IPS DF 4.7 (cell line): Measurements from ENCODE around the gene SH3RF1.

ENCODE experiments used
- DNase-seq: peaks from one replicate; pipeline ENCODE4 v3.0.0-alpha.2; 2013; ENCODE audit warnings: low spot score; ENCODE audit errors: extremely low read depth

The SH3RF1 gene

DNA sequence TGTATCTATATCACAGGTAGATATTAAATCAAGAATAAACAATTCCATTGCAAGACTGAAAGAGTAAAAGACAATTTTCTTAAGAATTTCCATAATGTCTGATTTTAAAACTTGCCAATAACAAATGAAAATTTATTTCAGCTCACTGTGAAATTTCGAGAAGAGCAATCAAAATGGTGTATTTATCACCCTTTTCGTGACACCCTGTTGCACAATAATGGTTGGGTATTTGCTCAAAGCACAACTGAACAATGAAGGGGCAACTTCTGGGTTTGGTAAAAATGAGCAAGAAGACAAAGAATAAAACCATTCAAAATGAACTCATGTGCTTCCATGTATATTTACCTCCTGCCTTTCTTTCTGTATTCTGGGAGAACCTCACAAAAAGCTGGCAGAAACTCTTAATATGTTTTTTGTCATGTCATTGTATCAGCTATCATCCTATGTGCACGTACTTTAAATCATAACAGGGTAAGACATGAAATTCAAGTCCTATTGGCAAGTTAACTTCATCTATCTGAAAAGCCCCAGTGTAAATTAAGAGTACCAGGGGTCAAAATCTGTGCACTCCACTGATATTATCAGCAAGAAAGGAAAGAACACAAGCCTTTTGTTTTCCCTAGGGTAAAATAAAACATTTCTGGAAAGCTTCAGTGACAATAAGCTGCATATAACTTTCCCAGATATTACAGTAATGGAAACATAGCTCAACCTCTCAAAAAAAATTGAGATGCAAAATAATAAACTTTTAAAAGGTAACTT is 133.8 kb downstream of the SH3RF1 start:
- DNase-seq, result no peak

DNA sequence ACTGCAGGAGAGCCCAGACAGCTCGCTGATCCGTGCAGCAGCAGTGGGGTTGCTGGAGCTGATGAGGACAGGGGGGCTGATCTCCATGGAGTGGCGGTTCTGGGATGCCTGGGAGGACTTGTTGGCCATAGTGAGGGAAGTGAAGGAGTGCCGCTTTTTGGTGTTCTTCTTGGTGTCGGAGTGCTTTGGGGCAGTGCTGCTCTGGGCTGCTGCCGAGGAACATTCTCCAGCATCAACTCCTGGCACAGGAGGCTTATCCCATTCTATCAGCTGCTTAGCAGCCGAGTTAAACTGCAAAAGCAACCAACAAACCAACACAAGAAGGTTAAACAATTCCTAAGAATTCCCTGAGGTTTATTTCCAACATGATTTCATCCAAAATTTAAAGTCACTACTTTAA is 134.4 kb downstream of the SH3RF1 start:
- no peak for DNase-seq

DNA sequence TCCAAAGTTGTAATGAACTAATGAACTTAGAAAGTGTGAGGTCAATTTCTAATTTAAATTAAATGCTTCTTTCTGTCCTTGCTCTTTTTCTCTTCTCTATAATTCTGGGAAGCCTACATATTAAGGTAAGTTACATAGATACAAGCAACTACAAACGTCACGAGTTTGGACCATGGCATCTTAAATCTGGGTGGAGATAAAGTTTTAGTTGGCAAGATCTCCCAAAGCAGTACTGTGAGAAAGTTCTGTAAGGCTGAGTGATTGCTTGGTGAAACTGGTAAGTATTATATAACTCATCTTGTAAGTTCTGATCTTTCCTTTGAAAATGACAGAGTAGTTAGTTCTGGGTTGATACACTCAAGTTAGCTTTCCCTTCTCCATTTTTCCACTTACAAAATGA is 135.0 kb downstream of the SH3RF1 start:
- DNase-seq, result no peak

DNA sequence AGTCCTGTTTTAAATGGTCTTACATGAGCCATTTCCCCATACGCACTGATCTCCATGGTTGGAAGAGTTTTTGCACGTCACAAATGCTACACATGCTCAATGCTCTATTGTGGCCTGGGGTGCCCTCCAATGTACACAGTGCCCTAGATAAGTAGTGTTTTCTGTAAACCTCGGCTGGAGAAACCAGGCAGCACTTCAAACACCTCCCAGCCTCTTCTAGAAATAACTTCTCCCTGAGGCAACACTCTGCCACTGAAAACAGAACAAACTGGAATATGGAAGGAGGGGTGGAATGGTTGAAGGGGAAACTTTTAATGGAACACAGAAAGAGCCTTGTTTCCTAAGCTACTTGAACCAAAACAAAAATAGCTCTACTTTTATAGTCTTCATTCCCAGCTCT is 136.8 kb downstream of the SH3RF1 start:
- no peak for DNase-seq

DNA sequence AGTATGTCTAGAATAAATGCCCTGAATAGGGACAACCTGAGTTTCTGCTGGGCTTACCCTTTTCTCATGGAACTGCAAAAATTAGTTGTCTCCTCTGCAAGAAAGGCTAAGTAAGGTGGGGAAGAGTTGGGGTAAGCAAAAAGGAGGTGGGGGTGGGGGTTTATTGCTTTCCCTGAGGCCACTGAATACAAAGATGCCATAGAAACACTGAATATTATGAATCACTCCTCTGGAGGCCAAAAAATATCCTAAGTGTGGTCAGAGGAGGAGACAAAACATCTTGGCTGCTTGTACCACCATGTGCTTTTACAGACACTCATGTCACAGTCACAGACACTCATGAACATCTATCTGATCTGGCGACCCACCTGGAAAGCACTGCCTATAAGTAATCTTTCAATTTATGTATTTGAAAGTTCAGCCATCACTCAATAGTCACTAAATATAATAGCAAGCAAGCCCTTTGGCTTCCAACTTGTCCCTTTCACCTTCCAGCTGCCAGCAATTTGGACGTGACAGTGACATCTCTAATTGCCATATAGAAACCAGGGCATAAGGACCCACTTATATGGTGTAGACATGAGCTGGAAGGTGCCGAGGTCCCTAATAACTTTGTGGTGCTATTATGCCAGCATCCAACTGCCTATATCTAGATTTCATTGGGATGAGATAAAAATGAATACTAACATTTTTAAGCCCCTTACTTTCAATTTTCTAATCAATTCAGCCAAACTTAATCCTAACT is 138.0 kb downstream of the SH3RF1 start:
- DNase-seq, result no peak

DNA sequence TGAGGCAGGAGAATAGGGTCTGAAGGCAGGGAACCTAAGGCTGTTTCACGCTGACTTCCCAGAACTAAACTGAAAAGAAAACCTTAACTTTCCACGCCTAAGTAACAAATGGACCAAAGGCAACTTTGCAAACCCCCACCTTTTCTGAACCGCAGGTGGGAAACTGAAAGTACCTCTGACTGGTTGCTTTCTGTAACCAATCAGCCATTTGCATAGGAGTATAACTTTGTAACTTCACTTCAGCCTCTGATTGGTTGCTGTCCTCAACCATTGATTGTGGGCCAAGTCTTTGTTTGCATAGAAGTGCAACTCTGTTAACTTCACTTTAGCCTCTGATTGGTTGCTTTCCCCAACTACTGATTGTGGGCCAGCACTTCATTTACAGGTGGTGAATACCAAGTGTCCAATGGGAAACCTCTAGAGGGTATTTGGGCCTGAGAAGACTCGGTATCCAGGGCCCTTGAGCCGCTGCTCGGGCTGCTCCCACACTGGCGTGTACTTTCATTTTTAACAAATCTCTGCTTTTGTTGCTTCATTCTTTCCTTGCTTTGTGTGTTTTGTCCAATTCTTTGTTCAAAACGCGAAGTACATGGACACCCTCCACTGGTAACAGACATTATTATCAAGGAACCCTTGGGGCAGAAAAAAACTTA is 139.1 kb downstream of the SH3RF1 start:
- DNase-seq, result no peak

DNA sequence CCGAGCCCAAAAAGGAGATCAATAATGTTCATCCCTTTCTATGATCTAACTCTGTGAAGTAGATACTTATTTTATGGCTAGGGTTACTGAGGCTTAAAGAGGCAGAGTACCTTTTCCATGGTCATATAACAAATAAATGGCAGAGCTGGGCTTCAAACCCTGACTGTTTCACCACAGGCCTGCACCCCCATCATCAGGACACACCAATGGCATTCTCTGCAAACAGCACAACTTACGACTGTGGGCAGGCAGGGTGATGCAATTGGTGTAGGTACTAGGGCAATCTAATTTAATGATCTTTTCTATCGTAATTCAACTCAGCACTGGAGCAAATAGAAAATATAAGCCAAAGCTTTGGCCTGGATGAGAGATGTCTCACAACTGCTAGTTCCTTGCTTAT is 141.9 kb downstream of the SH3RF1 start:
- no peak for DNase-seq

DNA sequence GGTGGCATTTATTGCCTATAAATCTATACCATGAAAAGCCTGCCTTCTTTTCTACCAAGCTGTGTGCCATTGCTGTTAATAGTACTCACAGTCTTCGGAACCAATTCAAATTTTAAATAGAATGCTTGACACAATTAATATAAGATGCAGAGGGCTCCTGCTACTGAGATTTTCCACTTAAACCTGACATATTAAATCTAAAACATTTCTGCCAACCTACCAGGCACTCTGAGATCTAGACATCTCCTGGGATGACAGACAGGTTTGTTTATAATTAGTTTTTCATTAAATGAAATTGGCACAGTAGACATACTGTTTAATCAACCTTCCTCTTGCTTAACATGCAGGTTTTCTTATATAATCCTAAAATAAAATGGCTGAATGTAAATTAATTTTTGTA is 143.4 kb downstream of the SH3RF1 start:
- no peak for DNase-seq

DNA sequence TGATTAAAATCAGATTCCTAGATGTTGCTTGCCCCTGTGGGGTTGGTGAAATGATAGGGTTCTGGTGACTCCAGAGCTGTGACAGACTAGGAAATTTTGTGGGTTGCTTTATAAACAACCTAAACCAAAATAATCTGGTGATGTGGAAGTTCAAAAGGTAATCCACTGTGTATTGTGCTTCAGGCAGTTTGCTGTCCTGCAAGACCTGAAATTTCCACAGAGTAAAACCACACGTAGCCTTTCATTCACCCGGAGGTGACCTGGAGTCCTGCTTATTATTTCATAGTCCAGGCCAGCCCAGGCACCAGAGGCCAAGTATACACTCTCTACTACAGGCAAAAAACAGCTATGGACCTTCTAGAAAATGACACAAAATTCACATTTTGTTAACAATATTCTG is 146.1 kb downstream of the SH3RF1 start:
- DNase-seq, result no peak

DNA sequence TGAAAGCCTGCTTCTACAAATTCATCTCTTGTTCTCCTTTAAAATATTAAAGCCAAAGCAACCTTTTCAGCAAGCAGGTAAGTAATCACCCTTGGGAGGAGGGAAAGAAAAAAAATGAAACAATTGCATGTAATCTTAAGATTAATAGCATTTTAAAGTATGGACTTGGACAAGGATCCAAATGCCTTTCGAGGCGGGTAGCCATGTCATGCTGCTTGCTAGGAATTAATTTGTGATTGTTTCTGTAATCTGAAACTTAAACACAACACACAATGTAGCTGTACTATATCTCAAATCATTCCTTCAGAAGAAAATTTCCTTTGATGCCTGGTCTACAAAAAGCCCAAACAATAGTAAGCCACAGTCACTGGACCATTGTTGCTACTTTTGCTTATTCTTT is 148.3 kb downstream of the SH3RF1 start:
- DNase-seq, result no peak

DNA sequence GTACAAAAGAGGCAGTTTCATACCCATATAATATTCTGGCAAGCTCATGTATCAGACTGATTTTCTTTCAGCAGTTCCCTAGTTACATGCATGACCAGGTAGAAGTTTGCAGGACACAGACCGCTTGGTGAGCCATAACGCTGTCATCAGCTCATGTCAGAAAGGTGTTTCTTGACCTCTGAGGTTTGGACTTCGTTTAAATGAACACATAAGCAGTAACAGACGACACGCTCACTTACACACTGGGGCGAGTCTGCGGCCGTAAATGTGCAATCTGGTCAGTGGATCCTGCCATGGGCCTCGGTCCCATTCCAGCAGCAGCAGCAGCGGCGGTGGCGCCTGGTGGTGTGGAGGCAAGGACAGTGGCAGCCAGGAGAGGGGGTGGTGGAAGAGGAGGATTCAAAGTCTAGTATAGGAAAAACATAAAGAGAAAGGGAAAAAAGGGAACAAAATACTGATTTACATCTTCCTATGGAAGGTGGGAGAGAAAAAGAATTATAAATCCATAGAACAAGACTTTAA is 148.8 kb downstream of the SH3RF1 start:
- DNase-seq, result no peak

DNA sequence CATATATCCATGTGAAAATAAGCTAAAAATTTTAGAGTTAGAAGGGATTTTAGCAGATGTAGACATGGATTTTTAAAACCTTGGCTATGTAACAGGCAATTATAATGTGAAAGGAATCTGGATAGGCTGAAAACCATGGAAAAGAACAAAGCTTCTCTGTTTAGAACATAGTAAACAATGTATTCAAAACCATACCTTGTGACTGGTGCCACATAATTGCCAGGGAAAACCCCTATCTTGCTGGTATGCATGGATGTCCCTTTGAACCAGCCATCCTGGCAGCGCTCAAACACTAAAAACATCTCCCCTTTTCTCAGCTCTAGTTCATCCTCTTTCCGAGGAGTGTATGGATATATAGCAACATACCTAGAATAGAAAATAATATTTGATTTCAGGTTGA is 150.1 kb downstream of the SH3RF1 start:
- no peak for DNase-seq

DNA sequence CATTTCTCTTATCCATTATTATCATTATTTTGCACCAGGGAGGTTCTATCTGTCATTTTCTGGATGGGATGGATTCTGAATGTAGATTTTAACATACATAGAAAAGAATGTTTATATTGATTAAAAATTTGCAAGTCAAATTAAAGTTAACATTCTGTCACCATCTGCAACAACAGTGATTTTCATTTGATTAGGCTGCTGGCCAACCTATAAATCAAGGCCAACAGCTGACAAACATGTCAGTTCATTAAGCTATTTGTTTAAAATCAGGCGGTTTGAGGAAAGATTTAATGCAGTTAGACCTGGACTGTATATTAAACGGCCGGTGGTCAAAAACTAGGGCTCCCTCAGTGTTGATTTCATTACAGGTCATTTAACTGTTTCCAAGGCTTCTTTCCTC is 151.2 kb downstream of the SH3RF1 start:
- no peak for DNase-seq

DNA sequence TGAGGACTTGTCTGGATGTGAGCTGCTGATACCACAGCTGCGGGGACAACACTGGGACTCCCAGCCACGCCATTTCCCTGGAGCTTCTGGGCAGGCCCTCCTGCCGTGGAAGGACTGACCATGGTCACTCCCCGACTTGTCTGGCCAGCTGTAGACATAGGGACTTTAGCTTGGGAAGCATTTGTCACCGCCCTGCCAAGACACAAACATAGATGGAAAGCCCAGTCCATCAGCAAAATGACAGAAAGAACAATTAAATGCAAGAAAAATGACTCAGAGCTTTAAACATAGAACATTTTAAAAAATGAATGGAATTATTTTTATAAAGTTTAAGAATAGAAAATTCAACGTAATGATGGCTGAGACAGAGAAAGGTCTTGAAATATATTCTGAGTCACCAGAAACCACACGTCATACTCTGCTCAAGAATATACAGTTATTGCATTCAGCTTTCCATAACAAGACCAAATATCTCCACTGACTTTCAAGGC is 153.1 kb downstream of the SH3RF1 start:
- DNase-seq, result no peak

DNA sequence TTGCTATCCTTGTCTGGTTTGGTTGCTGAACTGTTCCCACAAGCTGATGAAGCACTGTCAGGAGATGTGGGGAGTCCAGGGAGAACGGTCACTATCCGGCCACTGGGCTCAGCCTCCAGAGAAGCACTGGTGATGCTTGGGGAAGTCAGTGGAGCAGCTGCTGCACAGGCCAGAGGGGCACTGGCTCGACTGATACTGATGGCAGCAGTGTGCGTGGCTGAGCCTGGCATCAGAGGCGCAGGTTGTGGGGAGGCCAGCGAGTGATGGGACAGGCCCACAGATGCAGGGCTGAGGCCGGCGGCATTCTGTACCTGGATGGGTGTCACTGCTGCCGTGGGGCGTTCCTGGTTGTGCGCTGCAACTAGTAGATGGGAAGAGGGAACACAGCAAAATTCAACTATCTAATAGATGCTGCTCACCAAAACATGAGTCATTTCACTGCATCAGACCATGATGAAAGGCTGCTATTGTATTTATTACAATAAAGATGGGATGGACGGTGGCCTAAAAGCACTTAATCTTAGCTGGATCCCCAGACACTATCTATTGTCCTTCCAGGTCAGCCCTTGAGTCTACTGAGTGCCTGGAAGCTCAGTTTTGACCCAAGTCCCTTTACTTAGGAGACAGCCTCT is 154.4 kb downstream of the SH3RF1 start:
- no peak for DNase-seq

DNA sequence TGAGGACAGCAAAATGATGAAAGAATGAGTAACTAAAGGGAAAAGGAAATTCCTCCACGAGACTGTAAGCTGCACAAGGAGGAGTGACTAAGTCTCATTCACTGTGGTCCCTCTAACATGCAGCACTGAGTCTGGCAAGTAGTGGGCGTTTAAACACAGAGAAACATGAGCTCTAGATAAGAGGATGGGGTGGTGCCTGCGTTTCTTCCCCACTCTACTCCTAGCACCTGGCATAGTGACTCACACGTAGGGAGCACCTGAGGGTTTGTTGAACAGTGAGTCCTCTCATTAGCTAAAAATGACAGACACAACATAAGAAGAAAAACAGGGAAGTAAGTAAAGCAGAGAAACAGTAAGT is 154.9 kb downstream of the SH3RF1 start:
- no peak for DNase-seq

DNA sequence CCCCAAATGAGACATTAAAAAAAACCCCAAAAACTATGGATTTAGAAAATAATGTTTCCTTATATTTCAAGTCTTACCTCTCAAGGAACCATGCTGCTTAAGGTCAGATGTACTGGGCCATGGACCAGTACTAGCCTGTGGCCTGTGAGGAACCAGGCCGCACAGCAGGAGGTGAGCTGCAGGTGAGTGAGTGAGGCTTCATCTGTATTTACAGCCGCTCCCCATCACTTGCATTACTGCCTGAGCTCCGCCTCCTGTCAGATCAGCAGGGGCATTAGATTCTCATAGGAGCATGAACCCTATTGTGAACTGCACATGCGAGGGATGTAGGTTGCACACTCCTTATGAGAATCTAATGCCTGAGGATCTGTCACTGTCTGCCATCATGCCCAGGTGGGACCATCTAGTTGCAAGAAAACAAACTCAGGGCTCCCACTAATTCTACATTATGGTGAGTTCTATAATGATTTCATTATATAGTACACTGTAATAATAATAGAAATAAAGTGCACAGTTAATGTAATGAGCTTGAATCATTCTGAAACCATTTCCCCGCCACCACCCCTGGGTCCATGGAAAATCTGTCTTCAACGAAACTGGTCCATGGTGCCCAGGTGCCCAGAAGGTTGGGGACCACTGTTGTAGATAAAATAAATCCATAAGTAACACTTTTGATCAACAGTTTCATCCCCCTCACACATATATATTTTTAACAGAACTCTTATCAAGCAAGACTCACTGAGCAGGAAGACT is 155.4 kb downstream of the SH3RF1 start:
- DNase-seq, result no peak

DNA sequence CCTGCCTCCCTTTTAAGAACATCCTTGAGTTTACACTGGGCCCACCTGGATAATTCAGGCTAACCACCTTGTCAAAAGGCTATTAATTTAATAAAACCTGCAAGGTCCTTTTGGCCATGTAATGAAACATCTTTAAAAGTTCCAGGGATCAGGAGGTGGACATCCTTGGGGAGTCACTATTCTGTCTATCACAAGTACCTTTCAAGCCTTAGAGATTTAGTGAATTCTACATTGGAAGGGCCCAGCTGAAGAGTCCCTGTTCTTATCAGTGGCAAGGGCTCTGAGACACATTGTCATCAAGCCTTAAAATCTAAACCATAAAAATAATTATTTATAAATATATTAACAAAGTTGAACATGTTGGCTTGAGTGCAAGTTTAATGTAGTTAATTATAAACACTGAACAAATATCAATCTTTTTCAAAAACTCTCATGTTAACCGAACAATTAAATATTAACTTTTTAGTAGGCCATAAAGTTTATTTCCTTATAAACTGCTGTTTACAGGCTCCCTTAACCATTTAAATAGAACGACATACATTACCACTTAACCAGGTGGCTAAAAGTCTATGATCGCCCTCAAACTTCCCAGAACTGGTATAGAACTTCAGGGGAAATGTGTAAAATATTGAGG is 156.3 kb downstream of the SH3RF1 start:
- DNase-seq, result no peak

DNA sequence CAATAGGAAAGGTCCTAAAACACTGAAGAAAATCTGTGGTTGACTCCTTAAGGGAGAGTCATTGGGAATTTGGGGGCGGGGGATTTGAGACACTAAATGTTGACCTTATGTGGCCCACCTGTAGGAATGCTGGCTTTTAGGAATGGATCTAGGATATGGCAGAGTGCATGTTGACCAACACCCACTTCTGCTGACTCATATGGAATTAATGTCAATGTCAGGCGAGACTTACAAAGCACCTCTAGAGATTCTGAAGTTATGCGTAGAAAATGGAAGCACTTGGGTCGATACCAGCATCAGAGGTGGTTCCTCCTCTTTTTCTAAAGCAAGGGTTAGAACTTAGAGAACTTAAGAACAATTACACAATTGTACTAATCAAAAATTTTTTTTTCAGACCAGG is 160.1 kb downstream of the SH3RF1 start:
- DNase-seq, result no peak

DNA sequence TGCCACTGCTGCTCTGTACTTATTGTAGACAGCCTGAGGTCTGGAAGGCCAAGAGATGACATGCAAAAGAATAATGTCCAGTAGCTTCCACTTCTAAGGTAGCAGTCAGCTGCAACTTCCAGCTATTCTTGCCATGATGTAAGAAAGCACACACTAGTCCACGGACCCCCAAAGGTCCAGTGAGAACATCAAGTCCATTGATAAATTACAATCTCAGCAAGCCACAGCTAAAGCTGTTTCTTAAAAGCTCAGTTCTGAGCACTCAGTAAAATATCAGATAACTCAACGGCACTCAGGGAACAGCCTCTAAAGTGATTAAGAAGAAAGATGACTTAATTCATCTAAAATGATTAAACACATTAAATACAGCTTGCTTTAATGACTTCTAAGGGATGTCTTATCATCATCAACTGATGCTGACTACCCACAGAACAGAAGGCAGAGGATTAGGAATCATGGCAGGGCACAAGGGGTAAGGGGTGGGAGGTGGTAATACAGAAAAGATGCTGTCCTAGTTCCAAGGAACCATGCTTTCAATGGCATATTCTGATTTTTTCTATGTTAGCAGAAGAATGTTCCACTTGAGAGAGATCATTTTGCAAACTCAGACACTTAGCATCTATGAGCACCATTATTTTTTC is 161.6 kb downstream of the SH3RF1 start:
- DNase-seq, result no peak
